Endothelial cell (in vitro differentiated cells): ENCODE measurements around the gene NRXN3. TPM values are rescaled to one million over a fixed set of nuclear protein-coding genes. Genes with fewer than 3 reads are reported as not detected.

Experiments used
- DNase-seq: peaks from one replicate; pipeline ENCODE4 v3.0.0; 2021; ENCODE audit warnings: low spot score
- H3K27ac Mint-ChIP-seq: one replicate; pipeline ENCODE4 v1.8.0; 2021; ENCODE audit warnings: mixed read lengths, inconsistent platforms; ENCODE audit not compliant: unreplicated experiment
- H3K27me3 Mint-ChIP-seq: one replicate; pipeline ENCODE4 v1.8.0; 2021; ENCODE audit warnings: mild to moderate bottlenecking, moderate library complexity, mixed read lengths, inconsistent platforms; ENCODE audit not compliant: unreplicated experiment
- H3K36me3 Mint-ChIP-seq: one replicate; pipeline ENCODE4 v1.8.0; 2021; ENCODE audit warnings: mild to moderate bottlenecking, low read depth, mixed read lengths, inconsistent platforms; ENCODE audit not compliant: unreplicated experiment
- H3K4me1 Mint-ChIP-seq: one replicate; pipeline ENCODE4 v1.8.0; 2021; ENCODE audit warnings: mild to moderate bottlenecking, mixed read lengths, inconsistent platforms; ENCODE audit not compliant: unreplicated experiment
- H3K4me3 Mint-ChIP-seq: one replicate; pipeline ENCODE4 v1.8.0; 2021; ENCODE audit warnings: mild to moderate bottlenecking, mixed read lengths, inconsistent platforms; ENCODE audit not compliant: unreplicated experiment
- H3K9me3 Mint-ChIP-seq: one replicate; pipeline ENCODE4 v1.8.0; 2021; ENCODE audit warnings: mixed read lengths, inconsistent platforms; ENCODE audit not compliant: unreplicated experiment
- CTCF ChIP-seq: fragments of 200-600 bp; sonication (generic); IDR thresholded peaks from one replicate; pipeline ENCODE4 v1.5.0; 2021; ENCODE audit warnings: antibody characterized with exemption; ENCODE audit not compliant: unreplicated experiment
- total RNA-seq: library from RNA; stranded (reverse); fragmentation: NEBNext Ultra II Directional; extraction: Animal tissue kit (Norgen Biotek cat#: 25700); gene quantifications from one replicate; pipeline ENCODE4 v1.2.1, GENCODE V29; 2021; ENCODE audit not compliant: unreplicated experiment

The NRXN3 gene
- total RNA-seq, 1 donor from 2014 or later, result 2.3 TPM

DNA sequence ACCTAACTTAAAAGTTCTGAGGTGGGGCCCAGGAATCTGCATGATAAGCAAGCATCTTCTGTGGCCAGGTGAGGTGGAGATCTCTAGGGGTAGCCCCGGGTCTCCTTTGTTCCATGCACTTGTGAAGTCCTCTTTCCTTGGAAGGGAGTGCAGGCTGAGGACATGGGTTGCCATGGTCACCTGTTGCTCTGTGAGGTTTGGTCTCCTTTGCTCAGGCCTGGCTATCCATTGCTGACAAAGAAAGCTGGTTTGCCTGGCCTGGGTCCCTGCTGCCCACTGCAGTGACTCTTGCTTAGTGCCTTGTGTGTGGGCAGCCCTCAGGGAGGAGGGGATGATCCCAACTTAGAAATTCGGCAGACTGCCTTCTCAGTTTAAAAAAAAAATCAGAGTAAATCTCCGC is 11.1 kb downstream of the NRXN3 start:
- no peaks in the 10 kb centered on the region for H3K9me3 Mint-ChIP-seq
- H3K27me3 Mint-ChIP-seq, result peaks cover 8% of the 10 kb centered on the region
- H3K4me3 Mint-ChIP-seq, result no peak overlapping the region
- DNase-seq, result no peak
- TF ChIP-seq CTCF, result no peak
- no peak overlapping the region for H3K27ac Mint-ChIP-seq
- no peaks in the 10 kb centered on the region for H3K36me3 Mint-ChIP-seq
- H3K4me1 Mint-ChIP-seq, result no peaks in the 10 kb centered on the region

GRCh38 chr14:78182722-78183121 is 12.5 kb downstream of the NRXN3 start:
- no peak overlapping the region for H3K27ac Mint-ChIP-seq
- no peaks in the 10 kb centered on the region for H3K4me1 Mint-ChIP-seq
- no peak for DNase-seq
- no peak for TF ChIP-seq CTCF
- no peaks in the 10 kb centered on the region for H3K9me3 Mint-ChIP-seq
- no peaks in the 10 kb centered on the region for H3K36me3 Mint-ChIP-seq
- H3K4me3 Mint-ChIP-seq, result no peak overlapping the region
- H3K27me3 Mint-ChIP-seq, result peaks cover 8% of the 10 kb centered on the region

DNA sequence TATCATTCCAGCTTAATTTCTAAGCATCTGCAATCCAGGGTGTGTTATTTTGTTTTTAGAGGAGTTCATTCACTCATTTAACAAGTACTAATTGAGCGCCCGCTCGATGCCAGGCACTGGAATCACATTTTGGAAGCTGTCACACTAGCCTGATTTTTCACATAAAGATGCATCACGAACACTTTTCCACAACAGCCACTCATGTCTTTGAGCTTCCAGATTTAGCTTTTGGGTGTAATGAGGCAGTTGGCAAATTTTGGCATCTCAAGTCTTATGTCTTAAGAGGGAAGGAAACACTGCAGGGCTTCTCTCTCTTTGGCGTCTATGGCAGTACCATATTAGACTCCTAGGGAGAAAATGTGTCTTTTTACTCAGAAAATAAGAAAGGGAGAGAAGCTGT is 14.0 kb downstream of the NRXN3 start:
- Mint-ChIP-seq H3K4me1 (no peaks in the 10 kb centered on the region), H3K4me3 (no peak overlapping the region), H3K36me3 (no peaks in the 10 kb centered on the region), H3K27ac (no peak overlapping the region), H3K9me3 (no peaks in the 10 kb centered on the region), H3K27me3 (peaks cover 4% of the 10 kb centered on the region)
- TF ChIP-seq CTCF, result no peak
- no peak for DNase-seq

GRCh38 chr14:78186277-78186676 is 16.1 kb downstream of the NRXN3 start:
- Mint-ChIP-seq H3K4me1 (no peaks in the 10 kb centered on the region), H3K9me3 (no peaks in the 10 kb centered on the region), H3K4me3 (no peak overlapping the region), H3K36me3 (no peaks in the 10 kb centered on the region), H3K27ac (no peak overlapping the region), H3K27me3 (peaks cover 5% of the 10 kb centered on the region)
- TF ChIP-seq CTCF, result no peak
- DNase-seq, result no peak

- Mint-ChIP-seq H3K36me3 (no peaks in the 10 kb centered on the region), H3K4me3 (no peak overlapping the region), H3K4me1 (no peaks in the 10 kb centered on the region), H3K27ac (no peak overlapping the region), H3K27me3 (peaks cover 3% of the 10 kb centered on the region), H3K9me3 (no peaks in the 10 kb centered on the region)
- DNase-seq, result no peak
- TF ChIP-seq CTCF, result no peak
These were observed 18.7 kb downstream of the NRXN3 start for GRCh38 chr14:78188882-78189281.
